SK-N-SH (cell line): Measurements from ENCODE around the gene ENOX1.
A peak's percentile ranks its signal among the peaks of the same experiment; 100 is the strongest.

Source experiments
- CHD2 ChIP-seq: fragments of 150-350 bp; IDR thresholded peaks from 2 replicates; pipeline ENCODE4 v1.6.1; 2018; ENCODE audit warnings: low read length; ENCODE audit not compliant: partially characterized antibody
- EP300 ChIP-seq, 2 experiments: IDR thresholded peaks; 2 replicates each; pipeline versions ENCODE4 v1.4.0 to v1.6.1; 2012; ENCODE audit warnings: borderline replicate concordance in 1 of 2, low read depth in 1 of 2, low read length in 1 of 2
- EZH2phosphoT487 ChIP-seq: fragments of 200-600 bp; sonication (generic); IDR thresholded peaks from 2 replicates; pipeline ENCODE4 v1.6.1; 2017; ENCODE audit warnings: low read depth, mixed run types, mild to moderate bottlenecking, antibody characterized with exemption, moderate library complexity, borderline replicate concordance
- JUND ChIP-seq: IDR thresholded peaks from 2 replicates; pipeline ENCODE4 v1.4.0; 2012
- POLR2AphosphoS5 ChIP-seq: IDR thresholded peaks from 2 replicates; pipeline ENCODE4 v1.6.1; 2012; ENCODE audit warnings: low read depth, low read length
- TF ChIP-seq, protein P1 (sequence below): IDR thresholded peaks from 2 replicates; pipeline ENCODE4 v1.4.0; 2012; ENCODE audit warnings: low read depth
- TF ChIP-seq, protein P2 (sequence below): fragments of 200-600 bp; sonication (generic); IDR thresholded peaks from 2 replicates; pipeline ENCODE4 v1.6.1; 2017; ENCODE audit warnings: antibody characterized with exemption, mild to moderate bottlenecking, moderate library complexity
- TF ChIP-seq, protein P3 (sequence below): IDR thresholded peaks from 2 replicates; pipeline ENCODE4 v1.4.0; 2012; ENCODE audit warnings: low read depth, borderline replicate concordance
- TF ChIP-seq, protein P4 (sequence below): IDR thresholded peaks from 2 replicates; pipeline ENCODE4 v1.4.0; 2012; ENCODE audit warnings: low read depth, borderline replicate concordance

DNA sequence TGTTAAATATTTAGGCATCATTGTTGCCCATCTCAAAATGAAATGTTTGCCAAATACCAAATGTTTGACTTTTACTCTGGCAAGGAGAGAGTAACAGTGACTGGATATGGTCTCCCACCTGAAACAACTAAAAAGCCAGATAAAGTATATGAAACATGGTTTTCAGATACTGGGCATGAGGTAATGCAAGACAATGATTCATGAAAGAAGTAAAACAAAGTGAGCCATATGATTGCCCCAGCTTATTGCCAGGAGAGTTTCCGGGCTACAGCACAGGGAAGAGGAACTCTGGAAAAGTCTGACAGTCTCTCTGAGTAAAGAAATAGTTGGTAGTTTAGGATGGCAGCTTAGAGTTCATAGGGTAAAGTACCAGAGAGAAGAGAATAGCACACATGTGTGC is 408.8 kb downstream of the ENOX1 start:
- TF ChIP-seq EP300 (IDR thresholded peaks at IDR 0.05; ENCODE audit: borderline replicate concordance in 1 of 2, low read depth in 1 of 2, low read length in 1 of 2) = 0 out of 4 replicates have a peak, but pooled peaks of 1 of the 2 experiments have one; percentile 30
- TF ChIP-seq, protein P1, sequence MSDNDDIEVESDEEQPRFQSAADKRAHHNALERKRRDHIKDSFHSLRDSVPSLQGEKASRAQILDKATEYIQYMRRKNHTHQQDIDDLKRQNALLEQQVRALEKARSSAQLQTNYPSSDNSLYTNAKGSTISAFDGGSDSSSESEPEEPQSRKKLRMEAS = no peak
- TF ChIP-seq, protein P2, sequence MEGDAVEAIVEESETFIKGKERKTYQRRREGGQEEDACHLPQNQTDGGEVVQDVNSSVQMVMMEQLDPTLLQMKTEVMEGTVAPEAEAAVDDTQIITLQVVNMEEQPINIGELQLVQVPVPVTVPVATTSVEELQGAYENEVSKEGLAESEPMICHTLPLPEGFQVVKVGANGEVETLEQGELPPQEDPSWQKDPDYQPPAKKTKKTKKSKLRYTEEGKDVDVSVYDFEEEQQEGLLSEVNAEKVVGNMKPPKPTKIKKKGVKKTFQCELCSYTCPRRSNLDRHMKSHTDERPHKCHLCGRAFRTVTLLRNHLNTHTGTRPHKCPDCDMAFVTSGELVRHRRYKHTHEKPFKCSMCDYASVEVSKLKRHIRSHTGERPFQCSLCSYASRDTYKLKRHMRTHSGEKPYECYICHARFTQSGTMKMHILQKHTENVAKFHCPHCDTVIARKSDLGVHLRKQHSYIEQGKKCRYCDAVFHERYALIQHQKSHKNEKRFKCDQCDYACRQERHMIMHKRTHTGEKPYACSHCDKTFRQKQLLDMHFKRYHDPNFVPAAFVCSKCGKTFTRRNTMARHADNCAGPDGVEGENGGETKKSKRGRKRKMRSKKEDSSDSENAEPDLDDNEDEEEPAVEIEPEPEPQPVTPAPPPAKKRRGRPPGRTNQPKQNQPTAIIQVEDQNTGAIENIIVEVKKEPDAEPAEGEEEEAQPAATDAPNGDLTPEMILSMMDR = no peak
- TF ChIP-seq CHD2 = no peak
- TF ChIP-seq EZH2phosphoT487 = no peak
- no peak for TF ChIP-seq POLR2AphosphoS5
- TF ChIP-seq, protein P3, sequence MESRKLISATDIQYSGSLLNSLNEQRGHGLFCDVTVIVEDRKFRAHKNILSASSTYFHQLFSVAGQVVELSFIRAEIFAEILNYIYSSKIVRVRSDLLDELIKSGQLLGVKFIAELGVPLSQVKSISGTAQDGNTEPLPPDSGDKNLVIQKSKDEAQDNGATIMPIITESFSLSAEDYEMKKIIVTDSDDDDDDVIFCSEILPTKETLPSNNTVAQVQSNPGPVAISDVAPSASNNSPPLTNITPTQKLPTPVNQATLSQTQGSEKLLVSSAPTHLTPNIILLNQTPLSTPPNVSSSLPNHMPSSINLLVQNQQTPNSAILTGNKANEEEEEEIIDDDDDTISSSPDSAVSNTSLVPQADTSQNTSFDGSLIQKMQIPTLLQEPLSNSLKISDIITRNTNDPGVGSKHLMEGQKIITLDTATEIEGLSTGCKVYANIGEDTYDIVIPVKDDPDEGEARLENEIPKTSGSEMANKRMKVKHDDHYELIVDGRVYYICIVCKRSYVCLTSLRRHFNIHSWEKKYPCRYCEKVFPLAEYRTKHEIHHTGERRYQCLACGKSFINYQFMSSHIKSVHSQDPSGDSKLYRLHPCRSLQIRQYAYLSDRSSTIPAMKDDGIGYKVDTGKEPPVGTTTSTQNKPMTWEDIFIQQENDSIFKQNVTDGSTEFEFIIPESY = no peak
- TF ChIP-seq, protein P4, sequence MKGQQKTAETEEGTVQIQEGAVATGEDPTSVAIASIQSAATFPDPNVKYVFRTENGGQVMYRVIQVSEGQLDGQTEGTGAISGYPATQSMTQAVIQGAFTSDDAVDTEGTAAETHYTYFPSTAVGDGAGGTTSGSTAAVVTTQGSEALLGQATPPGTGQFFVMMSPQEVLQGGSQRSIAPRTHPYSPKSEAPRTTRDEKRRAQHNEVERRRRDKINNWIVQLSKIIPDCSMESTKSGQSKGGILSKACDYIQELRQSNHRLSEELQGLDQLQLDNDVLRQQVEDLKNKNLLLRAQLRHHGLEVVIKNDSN = no peak
- no peak for TF ChIP-seq JUND
